SK-N-SH (cell line): ENCODE measurements around the gene CCDC93. TPM values are rescaled to one million over a fixed set of nuclear protein-coding genes. Genes with fewer than 3 reads are reported as not detected.

Source experiments
- CTCF ChIA-PET: fragments of 300-600, 350-600 bp; formaldehyde crosslinking; extraction: SDS; loops from one replicate; lab custom pipeline; 2021; lab: Yijun Ruan, JAX
- POLR2A ChIA-PET: fragments of 350-600 bp; sonication (Branson Sonifier 250); formaldehyde crosslinking; extraction: SDS; loops from one replicate; lab custom pipeline; 2020; ENCODE audit warnings: antibody characterized with exemption, inconsistent platforms; lab: Yijun Ruan, JAX
- DNase-seq: peaks from one replicate; pipeline ENCODE4 v3.0.0; 2012
- H2AFZ ChIP-seq: fragments of 200-600 bp; sonication (generic); 2 replicates; pipeline ENCODE4 v1.8.1; 2016; ENCODE audit warnings: antibody characterized with exemption, mild to moderate bottlenecking, low read depth
- H3F3A ChIP-seq: fragments of 200-600 bp; sonication (generic); replicated peaks from 2 replicates; pipeline ENCODE3; 2016; ENCODE audit warnings: antibody characterized with exemption, mild to moderate bottlenecking; ENCODE audit not compliant: insufficient read depth
- H3K27ac ChIP-seq, 2 experiments: fragments of 200-500 bp in 1 of 2; fragments of 200-600 bp in 1 of 2; sonication (Bioruptor generic) in 1 of 2; sonication (generic), shearing (Covaris generic) in 1 of 2; 2 replicates each; pipeline versions ENCODE4 v1.5.1 to v1.6.1; 2014 to 2016; ENCODE audit warnings: low read depth in 2 of 2, inconsistent platforms in 1 of 2, low read length in 1 of 2, mild to moderate bottlenecking in 1 of 2, mixed read lengths in 1 of 2
- H3K27me3 ChIP-seq: fragments of 200-600 bp; sonication (generic), shearing (Covaris generic); 2 replicates; pipeline ENCODE4 v1.6.1; 2016; ENCODE audit warnings: mixed run types; ENCODE audit not compliant: insufficient read depth
- H3K36me3 ChIP-seq, 2 experiments: fragments of 200-500 bp in 1 of 2; fragments of 200-600 bp in 1 of 2; sonication (Bioruptor generic) in 1 of 2; sonication (generic) in 1 of 2; replicated peaks in 1 of 2; 2 replicates each; pipeline versions ENCODE3 to v1.5.1; 2014 to 2016; ENCODE audit warnings: low read length in 1 of 2, mild to moderate bottlenecking in 1 of 2; ENCODE audit not compliant: insufficient read depth in 2 of 2, control insufficient read depth in 1 of 2
- H3K4me1 ChIP-seq, 2 experiments: fragments of 200-500 bp in 1 of 2; fragments of 200-600 bp in 1 of 2; sonication (Bioruptor generic) in 1 of 2; sonication (generic), shearing (Covaris generic) in 1 of 2; 2 replicates each; pipeline versions ENCODE4 v1.5.1 to v1.6.1; 2014 to 2016; ENCODE audit warnings: low read depth in 1 of 2, low read length in 1 of 2, mixed run types in 1 of 2; ENCODE audit not compliant: insufficient read depth in 2 of 2, control insufficient read depth in 1 of 2
- H3K4me2 ChIP-seq: fragments of 200-600 bp; sonication (generic), shearing (Covaris generic); 2 replicates; pipeline ENCODE4 v1.6.1; 2017; ENCODE audit warnings: mixed run types
- H3K4me3 ChIP-seq, 2 experiments: fragments of 200-500 bp in 1 of 2; fragments of 200-600 bp in 1 of 2; sonication (Bioruptor generic) in 1 of 2; sonication (generic), shearing (Covaris generic) in 1 of 2; 2 replicates each; pipeline versions ENCODE4 v1.5.1 to v1.8.1; 2014 to 2016; ENCODE audit warnings: low read depth in 2 of 2, inconsistent platforms in 1 of 2, low read length in 1 of 2, mild to moderate bottlenecking in 1 of 2, mixed read lengths in 1 of 2, moderate library complexity in 1 of 2
- H3K79me2 ChIP-seq: fragments of 200-600 bp; sonication (generic); 2 replicates; pipeline ENCODE4 v1.8.1; 2017; ENCODE audit warnings: mild to moderate bottlenecking; ENCODE audit not compliant: insufficient read depth
- H3K9ac ChIP-seq: fragments of 200-600 bp; sonication (generic); 2 replicates; pipeline ENCODE4 v1.6.1; 2017; ENCODE audit warnings: mixed run types
- H3K9me2 ChIP-seq: fragments of 200-600 bp; sonication (generic); 2 replicates; pipeline ENCODE4 v1.6.1; 2017; ENCODE audit warnings: mixed run types
- H3K9me3 ChIP-seq: fragments of 200-600 bp; sonication (generic); 2 replicates; pipeline ENCODE4 v1.6.1; 2017; ENCODE audit warnings: mixed run types, mild to moderate bottlenecking, moderate library complexity
- H4K20me1 ChIP-seq: fragments of 200-600 bp; sonication (generic); 2 replicates; pipeline ENCODE4 v1.6.1; 2017; ENCODE audit warnings: mild to moderate bottlenecking, mixed run types; ENCODE audit not compliant: insufficient read depth
- ELF1 ChIP-seq: IDR thresholded peaks from 2 replicates; pipeline ENCODE4 v1.4.0; 2012
- FOSL2 ChIP-seq: IDR thresholded peaks from 2 replicates; pipeline ENCODE4 v1.4.0; 2012; ENCODE audit warnings: low read depth, mild to moderate bottlenecking, moderate library complexity, borderline replicate concordance
- FOXJ3 ChIP-seq: sonication (generic); formaldehyde crosslinking; IDR thresholded peaks from 2 replicates; pipeline ENCODE4 v1.5.1; 2020; ENCODE audit warnings: mild to moderate bottlenecking, missing genetic modification reagents
- FOXM1 ChIP-seq: IDR thresholded peaks from 2 replicates; pipeline ENCODE4 v1.4.0; 2012; ENCODE audit warnings: low read depth, mild to moderate bottlenecking
- GABPA ChIP-seq: IDR thresholded peaks from 2 replicates; pipeline ENCODE4 v1.4.0; 2012; ENCODE audit warnings: low read depth, mild to moderate bottlenecking
- GATA2 ChIP-seq: sonication (generic); formaldehyde crosslinking; IDR thresholded peaks from 2 replicates; pipeline ENCODE4 v1.5.0; 2020; ENCODE audit warnings: mild to moderate bottlenecking, missing genetic modification reagents
- IRF3 ChIP-seq: fragments of 150-350 bp; IDR thresholded peaks from 2 replicates; pipeline ENCODE4 v1.6.1; 2016; ENCODE audit warnings: mild to moderate bottlenecking, low read depth, low read length
- MAX ChIP-seq: IDR thresholded peaks from 2 replicates; pipeline ENCODE4 v1.4.0; 2012; ENCODE audit warnings: low read depth
- NFIC ChIP-seq: IDR thresholded peaks from 2 replicates; pipeline ENCODE4 v1.4.0; 2012; ENCODE audit warnings: borderline replicate concordance
- PBX3 ChIP-seq: IDR thresholded peaks from 2 replicates; pipeline ENCODE4; 2012
- POLR2AphosphoS5 ChIP-seq: IDR thresholded peaks from 2 replicates; pipeline ENCODE4 v1.6.1; 2012; ENCODE audit warnings: low read depth, low read length
- RAD21 ChIP-seq: IDR thresholded peaks from 2 replicates; pipeline ENCODE4 v1.6.1; 2012; ENCODE audit warnings: mild to moderate bottlenecking, low read length
- RFX5 ChIP-seq: IDR thresholded peaks from 2 replicates; pipeline ENCODE4 v1.6.1; 2012; ENCODE audit warnings: mild to moderate bottlenecking, improper control_type of control experiment, low read length
- SIN3A ChIP-seq: IDR thresholded peaks from 2 replicates; pipeline ENCODE4 v1.6.1; 2012; ENCODE audit warnings: low read depth, mild to moderate bottlenecking, low read length, moderate library complexity, borderline replicate concordance
- SMC3 ChIP-seq: IDR thresholded peaks from 2 replicates; pipeline ENCODE4 v1.6.1; 2012; ENCODE audit warnings: low read depth, low read length, improper control_type of control experiment
- TCF12 ChIP-seq: IDR thresholded peaks from 2 replicates; pipeline ENCODE4 v1.4.0; 2012
- TEAD4 ChIP-seq: IDR thresholded peaks from 2 replicates; pipeline ENCODE4 v1.4.0; 2012; ENCODE audit warnings: mild to moderate bottlenecking, borderline replicate concordance; ENCODE audit not compliant: insufficient read depth
- USF1 ChIP-seq: IDR thresholded peaks from 2 replicates; pipeline ENCODE4 v1.4.0; 2012; ENCODE audit warnings: low read depth, borderline replicate concordance
- USF2 ChIP-seq: fragments of 150-350 bp; IDR thresholded peaks from 2 replicates; pipeline ENCODE4 v1.6.1; 2017; ENCODE audit warnings: antibody characterized with exemption, low read length, low read depth, borderline replicate concordance
- YY1 ChIP-seq: IDR thresholded peaks from 2 replicates; pipeline ENCODE4 v1.4.0; 2012; ENCODE audit warnings: low read depth, mild to moderate bottlenecking
- WGBS: methylation state at CpG from one replicate; pipeline ENCODE4 v1.1.6; 2017; ENCODE audit warnings: low lambda C conversion rate; 5-methylcytosine and 5-hydroxymethylcytosine counted together
- polyA plus RNA-seq, 3 experiments: library from polyadenylated mRNA; depleted of rRNA; stranded (reverse); fragments of >200 nt; gene quantifications; 2 replicates each; pipeline ENCODE4 v1.2.3, GENCODE V29; 2012

The CCDC93 gene
- polyA plus RNA-seq, 1 of the 3 experiments (the other 2 are of a cell fraction): 11.7 TPM

GRCh38 chr2:117996525-117996924, 17.3 kb downstream of the CCDC93 start (continued):
- TF ChIP-seq IRF3 (no peak), USF1 (no peak)

- no peaks in the 10 kb centered on the region; a peak in 2 of 4 replicates for H3K4me1 ChIP-seq
- H3F3A ChIP-seq: no peaks in the 10 kb centered on the region
- H3K9me3 ChIP-seq: no peaks in the 10 kb centered on the region
- no peak overlapping the region for H3K4me3 ChIP-seq
- H3K4me2 ChIP-seq: no peak overlapping the region
- H3K27me3 ChIP-seq: no peaks in the 10 kb centered on the region
- POLR2A ChIA-PET: no interaction called here
- TF ChIP-seq MAX (no peak), RFX5 (no peak), USF2 (no peak), NFIC (no peak)
- peaks cover 68 to 73% of the 10 kb centered on the region in 2 experiments for H3K36me3 ChIP-seq
- no peak overlapping the region for H2AFZ ChIP-seq
- CTCF ChIA-PET: interaction anchor here (0.9 kb wide), 1 partner anchor 9 kb away, joined by 7 read pairs; no protein-coding TSS in a partner anchor
- H3K9me2 ChIP-seq: no peaks in the 10 kb centered on the region
- no peak for DNase-seq
- WGBS: 64% methylated on average over 4 of the region's 4 CpGs
- H4K20me1 ChIP-seq: no peaks in the 10 kb centered on the region
- no peak overlapping the region for H3K9ac ChIP-seq
- no peak overlapping the region for H3K27ac ChIP-seq
- no peaks in the 10 kb centered on the region for H3K79me2 ChIP-seq
Measured at GRCh38 chr2:117994729-117995128, 19.1 kb downstream of the CCDC93 start.

- no peaks in the 10 kb centered on the region for H3K9me2 ChIP-seq
- H3K4me3 ChIP-seq: no peak overlapping the region
- no peak for DNase-seq
- no peaks in the 10 kb centered on the region for H4K20me1 ChIP-seq
- 94% methylated on average over 1 of the region's 1 CpG for WGBS
- H3K9ac ChIP-seq: no peak overlapping the region
- H3K36me3 ChIP-seq: peaks cover 46% of the 10 kb centered on the region in 2 experiments
- CTCF ChIA-PET: interaction anchor here (0.9 to 8.1 kb wide), 5 partner anchors 10 to 175 kb away, joined by 3 to 94 read pairs (median 4); partner anchors contain the start of gene DDX18
- no peaks in the 10 kb centered on the region for H3K79me2 ChIP-seq
- H3K4me2 ChIP-seq: no peak overlapping the region
- POLR2A ChIA-PET: no interaction called here
- no peaks in the 10 kb centered on the region for H3K27me3 ChIP-seq
- H3K9me3 ChIP-seq: no peaks in the 10 kb centered on the region
- H3F3A ChIP-seq: no peaks in the 10 kb centered on the region
- H3K27ac ChIP-seq: no peak overlapping the region
- H3K4me1 ChIP-seq: peaks cover 0 to 3% of the 10 kb centered on the region in 2 experiments; a peak in 1 of 4 replicates
- no peak overlapping the region for H2AFZ ChIP-seq
- TF ChIP-seq FOXJ3 (CRISPR knock-in tag) (no peak), USF1 (no peak), POLR2AphosphoS5 (no peak), PBX3 (no peak), FOXM1 (no peak), NFIC (no peak), YY1 (no peak), FOSL2 (no peak), SMC3 (no peak), GABPA (no peak), GATA2 (CRISPR knock-in tag) (no peak), RAD21 (no peak), IRF3 (no peak), TCF12 (no peak), TEAD4 (no peak), ELF1 (no peak), SIN3A (no peak)
Measured at GRCh38 chr2:117989854-117990438, 23.9 kb downstream of the CCDC93 start.
